K562 (cell line): Measurements from ENCODE around the gene UROD. TPM values are rescaled to one million over a fixed set of nuclear protein-coding genes. Genes with fewer than 3 reads are reported as not detected.

ENCODE experiments used
- CCNT2 ChIP-seq: IDR thresholded peaks from 2 replicates; pipeline ENCODE4 v1.6.1; 2011; ENCODE audit warnings: borderline replicate concordance, low read depth, mild to moderate bottlenecking, moderate library complexity, mixed read lengths, low read length; ENCODE audit not compliant: insufficient read length; ENCODE audit errors: extremely low read depth
- CTBP1 ChIP-seq: fragments of 450-650 bp; IDR thresholded peaks from 2 replicates; pipeline ENCODE4 v1.6.1; 2016; ENCODE audit warnings: borderline replicate concordance
- EP300 ChIP-seq: IDR thresholded peaks from 2 replicates; pipeline ENCODE4 v1.6.1; 2012; ENCODE audit warnings: low read length, improper control_type of control experiment
- IRF2 ChIP-seq: sonication (generic); formaldehyde crosslinking; IDR thresholded peaks from 2 replicates; pipeline ENCODE4 v1.8.1; 2022; ENCODE audit warnings: mild to moderate bottlenecking, missing genetic modification reagents
- JUN ChIP-seq, 2 experiments: sonication (generic) in 1 of 2; formaldehyde crosslinking in 1 of 2; IDR thresholded peaks; 2 replicates each; pipeline versions ENCODE4 v1.6.1 to v1.8.0; 2012 to 2022; ENCODE audit warnings: borderline replicate concordance in 2 of 2, mild to moderate bottlenecking in 2 of 2, improper control_type of control experiment in 1 of 2, low read depth in 1 of 2, low read length in 1 of 2, missing genetic modification reagents in 1 of 2
- JUND ChIP-seq, 2 experiments: IDR thresholded peaks; 2 replicates in 1 of 2; 3 replicates in 1 of 2; pipeline ENCODE4 v1.6.1; 2011; ENCODE audit warnings: borderline replicate concordance in 2 of 2, low read depth in 2 of 2, low read length in 2 of 2, improper control_type of control experiment in 1 of 2, missing biosample characterization in 1 of 2, missing genetic modification characterization in 1 of 2, missing genetic modification reagents in 1 of 2
- LEF1 ChIP-seq: fragments of 450-650 bp; IDR thresholded peaks from 2 replicates; pipeline ENCODE4 v1.6.1; 2016; ENCODE audit warnings: mild to moderate bottlenecking
- MBD2 ChIP-seq: sonication (generic); IDR thresholded peaks from 2 replicates; pipeline ENCODE4 v1.6.1; 2016; ENCODE audit warnings: low read depth, borderline replicate concordance
- MTA2 ChIP-seq: fragments of 450-650 bp; IDR thresholded peaks from 2 replicates; pipeline ENCODE4 v1.6.1; 2016; ENCODE audit warnings: low read depth
- MYC ChIP-seq, 2 experiments: fragments of 250-450 bp in 1 of 2; sonication (Bioruptor Pico) in 1 of 2; IDR thresholded peaks; 2 replicates each; pipeline versions ENCODE4 v1.5.1 to v1.6.1; 2012 to 2021; ENCODE audit warnings: low read depth in 2 of 2, borderline replicate concordance in 1 of 2, improper control_type of control experiment in 1 of 2, low read length in 1 of 2, mild to moderate bottlenecking in 1 of 2, moderate library complexity in 1 of 2
- NFIC ChIP-seq: fragments of 450-650 bp; IDR thresholded peaks from 2 replicates; pipeline ENCODE4 v1.6.1; 2017; ENCODE audit warnings: mild to moderate bottlenecking, inconsistent platforms
- NONO ChIP-seq, 2 experiments: fragments of 200-400 bp in 1 of 2; fragments of 450-650 bp in 1 of 2; formaldehyde crosslinking in 1 of 2; IDR thresholded peaks; 2 replicates each; pipeline ENCODE4 v1.6.1; 2017; ENCODE audit warnings: low read depth in 2 of 2, mild to moderate bottlenecking in 2 of 2, moderate library complexity in 2 of 2, low read length in 1 of 2
- NR4A1 ChIP-seq, 2 experiments: fragments of 250-450 bp in 1 of 2; fragments of 450-650 bp in 1 of 2; sonication (Bioruptor Pico) in 1 of 2; IDR thresholded peaks; 2 replicates each; pipeline versions ENCODE4 v1.4.0 to v1.6.1; 2016 to 2020; ENCODE audit warnings: mild to moderate bottlenecking in 2 of 2, missing compliant biosample characterization in 1 of 2, missing genetic modification characterization in 1 of 2, moderate library complexity in 1 of 2
- OTX1 ChIP-seq: fragments of 450-650 bp; formaldehyde crosslinking; IDR thresholded peaks from 2 replicates; pipeline ENCODE4 v1.4.0; 2022; ENCODE audit warnings: mild to moderate bottlenecking
- PML ChIP-seq: IDR thresholded peaks from 2 replicates; pipeline ENCODE4 v1.6.1; 2012; ENCODE audit warnings: low read length, inconsistent platforms
- RCOR1 ChIP-seq, 2 experiments: IDR thresholded peaks; 2 replicates each; pipeline ENCODE4 v1.6.1; 2012; ENCODE audit warnings: low read depth in 2 of 2, low read length in 2 of 2, borderline replicate concordance in 1 of 2, improper control_type of control experiment in 1 of 2
- RNF2 ChIP-seq: sonication (generic); IDR thresholded peaks from 2 replicates; pipeline ENCODE4 v1.6.1; 2016
- SIX5 ChIP-seq, 2 experiments: IDR thresholded peaks; 2 replicates each; pipeline ENCODE4 v1.6.1; 2011; ENCODE audit warnings: low read length in 2 of 2, borderline replicate concordance in 1 of 2, low read depth in 1 of 2, mild to moderate bottlenecking in 1 of 2, moderate library complexity in 1 of 2; ENCODE audit not compliant: insufficient read depth in 1 of 2
- TAL1 ChIP-seq: fragments of 450-650 bp; IDR thresholded peaks from 2 replicates; pipeline ENCODE4 v1.6.1; 2016; ENCODE audit warnings: mild to moderate bottlenecking
- TRIM28 ChIP-seq: fragments of 450-650 bp; IDR thresholded peaks from 2 replicates; pipeline ENCODE4 v1.6.1; 2017
- ZNF12 ChIP-seq: sonication (generic); formaldehyde crosslinking; IDR thresholded peaks from 2 replicates; pipeline ENCODE4 v1.4.0; 2020; ENCODE audit warnings: mild to moderate bottlenecking, missing genetic modification reagents
- polyA plus RNA-seq, 8 experiments: library from polyadenylated mRNA; depleted of rRNA in 4 of 8; stranded (reverse) in 5 of 8; unstranded in 3 of 8; fragments of >200 nt; fragmentation: Nextera tagmentation in 2 of 8; fragmentation: Illumina TruSeq in 1 of 8; extraction: Ambion mirVana in 2 of 8; extraction: Trizol in 1 of 8; gene quantifications; 2 replicates each; pipeline versions ENCODE4 v1.2.1 to v1.2.3, GENCODE V29; 2011 to 2014; ENCODE audit warnings: inconsistent platforms in 1 of 8, missing spikeins in 1 of 8
- total RNA-seq, 7 experiments: library from RNA; depleted of rRNA in 6 of 7; stranded (reverse); fragments of >200 nt in 6 of 7; fragmentation: Illumina TruSeq in 2 of 7; extraction: Trizol in 2 of 7; gene quantifications; 2 replicates each; pipeline versions ENCODE4 v1.2.1 to v1.2.3, GENCODE V29; 2011 to 2021; ENCODE audit warnings: low replicate concordance in 1 of 7
- TF ChIP-seq, protein P1 (sequence below): fragments of 150-350 bp; conservative IDR thresholded peaks from 2 replicates; pipeline ENCODE4 v1.6.1; 2014; ENCODE audit warnings: low read length
- TF ChIP-seq, protein P2 (sequence below): fragments of 450-650 bp; IDR thresholded peaks from 2 replicates; pipeline ENCODE4 v1.6.1; 2016; ENCODE audit warnings: mild to moderate bottlenecking

The UROD gene
- total and polyA plus RNA-seq, 9 of the 15 experiments (the other 6 are each of a cell fraction or from before 2014, with no cell fraction given): 533 to 2,933 (median 1,100) TPM

DNA sequence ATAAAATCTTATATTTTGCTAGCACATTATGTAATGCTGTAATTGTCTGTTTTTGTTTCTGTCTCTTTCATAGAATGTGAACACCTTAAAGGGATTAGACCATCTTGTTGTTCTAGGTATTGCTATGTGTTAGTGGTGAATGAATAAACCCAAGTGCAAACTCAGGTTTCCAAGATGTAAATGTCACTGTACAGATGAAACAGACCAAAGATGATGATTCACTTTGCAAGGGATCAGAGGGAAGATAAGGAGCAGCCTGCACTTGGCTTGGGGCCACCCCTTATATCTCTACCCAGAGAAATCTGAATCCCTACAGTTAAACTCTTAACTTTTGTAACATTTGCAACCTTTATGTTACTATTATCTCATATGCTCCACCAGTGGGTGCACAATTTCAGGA is 25.4 kb downstream of the UROD start (continued):
- peak; percentile 88 to 99 for TF ChIP-seq RCOR1 (IDR thresholded peaks at IDR 0.05; ENCODE audit: borderline replicate concordance in 1 of 2, low read depth in 2 of 2, low read length in 2 of 2)
- no peak for TF ChIP-seq NR4A1 (CRISPR knock-in tag; IDR thresholded peaks at IDR 0.05)
- no peak for TF ChIP-seq NR4A1 (tag; IDR thresholded peaks at IDR 0.05)
- peak; percentile 85 for TF ChIP-seq EP300
- TF ChIP-seq CCNT2: peak; percentile 90
- peak; percentile 48; the same call in 1 of the 2 replicates for TF ChIP-seq PML
- no peak for TF ChIP-seq TRIM28
- TF ChIP-seq IRF2: no peak
- TF ChIP-seq JUN (IDR thresholded peaks at IDR 0.05; ENCODE audit: borderline replicate concordance, low read depth, low read length): peak; percentile 84
- TF ChIP-seq JUN (CRISPR knock-in tag; IDR thresholded peaks at IDR 0.05; ENCODE audit: borderline replicate concordance): no peak
- TF ChIP-seq NFIC: peak; percentile 95
- TF ChIP-seq NONO (IDR thresholded peaks at IDR 0.05; ENCODE audit: low read depth in 2 of 2, low read length in 1 of 2): 0 out of 4 replicates have a peak, but pooled peaks of 1 of the 2 experiments have one; percentile 13
- TF ChIP-seq JUND (IDR thresholded peaks at IDR 0.05; ENCODE audit: borderline replicate concordance, low read depth, low read length): peak; percentile 95
- peak; percentile 88; the same call in 2 of the 3 replicates for TF ChIP-seq JUND (tag; IDR thresholded peaks at IDR 0.05; ENCODE audit: borderline replicate concordance, low read depth, low read length)
- TF ChIP-seq, protein P1, sequence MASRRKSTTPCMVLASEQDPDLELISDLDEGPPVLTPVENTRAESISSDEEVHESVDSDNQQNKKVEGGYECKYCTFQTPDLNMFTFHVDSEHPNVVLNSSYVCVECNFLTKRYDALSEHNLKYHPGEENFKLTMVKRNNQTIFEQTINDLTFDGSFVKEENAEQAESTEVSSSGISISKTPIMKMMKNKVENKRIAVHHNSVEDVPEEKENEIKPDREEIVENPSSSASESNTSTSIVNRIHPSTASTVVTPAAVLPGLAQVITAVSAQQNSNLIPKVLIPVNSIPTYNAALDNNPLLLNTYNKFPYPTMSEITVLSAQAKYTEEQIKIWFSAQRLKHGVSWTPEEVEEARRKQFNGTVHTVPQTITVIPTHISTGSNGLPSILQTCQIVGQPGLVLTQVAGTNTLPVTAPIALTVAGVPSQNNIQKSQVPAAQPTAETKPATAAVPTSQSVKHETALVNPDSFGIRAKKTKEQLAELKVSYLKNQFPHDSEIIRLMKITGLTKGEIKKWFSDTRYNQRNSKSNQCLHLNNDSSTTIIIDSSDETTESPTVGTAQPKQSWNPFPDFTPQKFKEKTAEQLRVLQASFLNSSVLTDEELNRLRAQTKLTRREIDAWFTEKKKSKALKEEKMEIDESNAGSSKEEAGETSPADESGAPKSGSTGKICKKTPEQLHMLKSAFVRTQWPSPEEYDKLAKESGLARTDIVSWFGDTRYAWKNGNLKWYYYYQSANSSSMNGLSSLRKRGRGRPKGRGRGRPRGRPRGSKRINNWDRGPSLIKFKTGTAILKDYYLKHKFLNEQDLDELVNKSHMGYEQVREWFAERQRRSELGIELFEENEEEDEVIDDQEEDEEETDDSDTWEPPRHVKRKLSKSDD: no peak
- TF ChIP-seq MTA2: peak; percentile 64; the same call in 1 of the 2 replicates
- TF ChIP-seq CTBP1: peak; percentile 95
- no peak for TF ChIP-seq ZNF12 (CRISPR knock-in tag)
- TF ChIP-seq MYC (IDR thresholded peaks at IDR 0.05; ENCODE audit: low read depth, low read length): peak; percentile 49
- no peak for TF ChIP-seq MYC (CRISPR knock-in tag; IDR thresholded peaks at IDR 0.05; ENCODE audit: borderline replicate concordance, low read depth)
- TF ChIP-seq RNF2: 0 out of 2 replicates have a peak, but pooled peaks have one; percentile 18
- TF ChIP-seq OTX1: no peak
- TF ChIP-seq, protein P2, sequence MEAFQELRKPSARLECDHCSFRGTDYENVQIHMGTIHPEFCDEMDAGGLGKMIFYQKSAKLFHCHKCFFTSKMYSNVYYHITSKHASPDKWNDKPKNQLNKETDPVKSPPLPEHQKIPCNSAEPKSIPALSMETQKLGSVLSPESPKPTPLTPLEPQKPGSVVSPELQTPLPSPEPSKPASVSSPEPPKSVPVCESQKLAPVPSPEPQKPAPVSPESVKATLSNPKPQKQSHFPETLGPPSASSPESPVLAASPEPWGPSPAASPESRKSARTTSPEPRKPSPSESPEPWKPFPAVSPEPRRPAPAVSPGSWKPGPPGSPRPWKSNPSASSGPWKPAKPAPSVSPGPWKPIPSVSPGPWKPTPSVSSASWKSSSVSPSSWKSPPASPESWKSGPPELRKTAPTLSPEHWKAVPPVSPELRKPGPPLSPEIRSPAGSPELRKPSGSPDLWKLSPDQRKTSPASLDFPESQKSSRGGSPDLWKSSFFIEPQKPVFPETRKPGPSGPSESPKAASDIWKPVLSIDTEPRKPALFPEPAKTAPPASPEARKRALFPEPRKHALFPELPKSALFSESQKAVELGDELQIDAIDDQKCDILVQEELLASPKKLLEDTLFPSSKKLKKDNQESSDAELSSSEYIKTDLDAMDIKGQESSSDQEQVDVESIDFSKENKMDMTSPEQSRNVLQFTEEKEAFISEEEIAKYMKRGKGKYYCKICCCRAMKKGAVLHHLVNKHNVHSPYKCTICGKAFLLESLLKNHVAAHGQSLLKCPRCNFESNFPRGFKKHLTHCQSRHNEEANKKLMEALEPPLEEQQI: peak; percentile 22; the same call in 1 of the 2 replicates
- TF ChIP-seq TAL1: peak; percentile 80
- TF ChIP-seq MBD2: no peak
- TF ChIP-seq SIX5 (IDR thresholded peaks at IDR 0.05; ENCODE audit: borderline replicate concordance in 1 of 2, insufficient read depth in 1 of 2, low read depth in 1 of 2, low read length in 2 of 2): no peak
- TF ChIP-seq LEF1: peak; percentile 56; the same call in 1 of the 2 replicates
